ENCODE data around the gene FOXO3. TPM values are rescaled to one million over a fixed set of nuclear protein-coding genes. Genes with fewer than 3 reads are reported as not detected.
"Not testable (repeated sequence)": the region's sequence is repeated elsewhere in the genome, so short reads cannot be mapped to it uniquely, and the experiment has no call there.

Gene FOXO3
- total RNA-seq, result 1 to 10 TPM; 2.1 to 4.8 TPM

- peaks cover 0 to 8% of the 10 kb centered on the region in 2 donors for H3K36me3 Mint-ChIP-seq
- ATAC-seq (peak in 1 of 2 donors; percentile 17), DNase-seq (ENCODE audit: low spot score in 2 of 2) (peak; percentile 39 to 73)
- H3K27ac Mint-ChIP-seq, result no peak within 1 kb of the TSS
- H3K9me3 Mint-ChIP-seq, result no peaks in the 10 kb centered on the region
These were observed at the start of gene FOXO3 for GRCh38 chr6:108560463-108561308. Gene FOXO3 (plus strand): TSS chr6:108560917. CDS start chr6:108561209, 292 bp downstream.

DNA sequence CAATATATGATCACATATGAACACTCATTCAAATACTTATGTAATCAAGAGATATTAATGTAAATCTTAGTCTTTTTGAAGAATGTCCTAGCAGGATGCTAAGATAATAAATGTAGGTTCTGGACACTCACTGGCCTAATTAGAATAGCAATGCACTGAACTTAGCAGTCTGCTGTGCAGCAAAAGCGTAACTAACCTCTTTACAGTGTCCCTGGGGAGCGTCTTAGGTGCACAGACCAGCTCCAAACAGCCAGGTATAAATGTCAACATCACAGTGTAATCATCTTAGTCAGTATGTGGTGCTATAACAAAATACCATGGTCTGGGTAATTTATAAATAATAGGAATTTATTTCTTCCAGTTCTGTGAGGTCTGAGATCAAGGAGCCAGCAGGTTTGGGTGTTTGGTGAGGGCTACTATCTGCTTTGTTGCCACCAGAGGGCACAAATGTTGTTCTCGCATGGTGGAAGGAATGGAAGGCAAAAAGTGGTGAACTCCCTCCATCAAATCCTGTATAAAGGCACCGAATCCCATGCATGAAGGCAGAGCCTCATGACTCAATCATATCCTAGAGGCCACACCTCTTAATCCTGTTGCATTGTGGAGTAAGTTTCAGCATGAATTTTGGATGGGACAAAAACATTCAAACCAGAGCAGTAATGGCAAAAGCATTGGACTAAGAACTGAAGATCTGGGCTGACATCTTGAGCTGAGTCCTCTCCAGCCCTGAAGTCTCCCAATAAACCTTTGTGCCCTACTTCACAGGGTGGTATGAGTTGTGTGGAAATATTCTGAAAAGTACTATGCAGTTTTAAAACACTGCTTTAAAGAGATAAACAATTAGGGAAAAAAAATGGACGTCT, 41.8 kb upstream of the FOXO3 start:
- ATAC-seq, result no peak
- no peak for DNase-seq (ENCODE audit: low spot score in 2 of 2)
- H3K9me3 Mint-ChIP-seq, result no peaks in the 10 kb centered on the region
- H3K27ac Mint-ChIP-seq, result no peak overlapping the region
- H3K36me3 Mint-ChIP-seq, result no peaks in the 10 kb centered on the region

DNA sequence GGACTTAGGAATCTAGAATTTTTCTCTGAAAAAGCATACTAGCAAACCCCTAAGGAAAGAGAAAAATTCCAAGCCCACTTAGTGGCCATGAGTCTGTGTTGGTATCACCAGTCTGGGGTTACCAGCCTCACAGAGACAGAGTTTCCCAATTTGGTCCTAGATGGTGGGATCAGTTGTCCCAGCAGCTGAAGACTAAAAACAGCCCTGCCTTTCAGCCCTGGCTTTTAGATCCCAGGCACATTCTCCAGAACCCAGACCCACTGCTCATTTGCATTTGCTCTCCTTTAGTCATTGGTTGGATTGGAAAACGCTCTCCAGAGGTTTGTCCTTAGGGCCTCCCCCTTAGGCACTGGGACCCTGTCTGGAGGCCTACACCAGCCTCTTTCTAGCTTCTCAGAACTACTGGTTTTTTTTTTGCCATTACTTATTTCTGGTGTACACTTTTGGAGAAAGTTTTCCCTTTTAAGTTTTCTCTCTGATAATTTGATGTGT, 39.1 kb upstream of the FOXO3 start:
- DNase-seq (ENCODE audit: low spot score in 2 of 2) (no peak), ATAC-seq (no peak)
- H3K9me3 Mint-ChIP-seq, result no peaks in the 10 kb centered on the region
- no peak overlapping the region for H3K27ac Mint-ChIP-seq
- H3K36me3 Mint-ChIP-seq, result no peaks in the 10 kb centered on the region

DNA sequence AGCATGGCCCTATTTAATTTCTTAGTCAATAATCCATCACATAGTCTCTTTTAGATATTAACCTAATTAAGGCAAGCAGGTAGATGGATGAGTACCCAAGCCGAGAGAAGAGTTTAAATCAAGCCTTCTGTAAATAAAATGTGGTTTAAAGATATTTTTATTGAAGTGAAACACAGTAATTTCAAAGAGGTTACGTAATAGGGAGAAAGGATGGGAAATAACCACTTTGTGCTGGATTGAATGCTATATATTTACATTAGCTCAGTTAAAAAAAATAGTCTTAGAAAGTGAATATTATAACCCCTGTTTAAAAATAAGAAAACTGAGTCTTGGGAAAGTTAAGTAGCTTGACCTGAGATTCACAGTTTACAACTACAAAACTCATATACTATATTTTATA, 37.0 kb upstream of the FOXO3 start:
- ATAC-seq, result no peak
- Mint-ChIP-seq H3K36me3 (no peaks in the 10 kb centered on the region), H3K9me3 (no peaks in the 10 kb centered on the region), H3K27ac (no peak overlapping the region)
- DNase-seq (ENCODE audit: low spot score in 2 of 2), result no peak

DNA sequence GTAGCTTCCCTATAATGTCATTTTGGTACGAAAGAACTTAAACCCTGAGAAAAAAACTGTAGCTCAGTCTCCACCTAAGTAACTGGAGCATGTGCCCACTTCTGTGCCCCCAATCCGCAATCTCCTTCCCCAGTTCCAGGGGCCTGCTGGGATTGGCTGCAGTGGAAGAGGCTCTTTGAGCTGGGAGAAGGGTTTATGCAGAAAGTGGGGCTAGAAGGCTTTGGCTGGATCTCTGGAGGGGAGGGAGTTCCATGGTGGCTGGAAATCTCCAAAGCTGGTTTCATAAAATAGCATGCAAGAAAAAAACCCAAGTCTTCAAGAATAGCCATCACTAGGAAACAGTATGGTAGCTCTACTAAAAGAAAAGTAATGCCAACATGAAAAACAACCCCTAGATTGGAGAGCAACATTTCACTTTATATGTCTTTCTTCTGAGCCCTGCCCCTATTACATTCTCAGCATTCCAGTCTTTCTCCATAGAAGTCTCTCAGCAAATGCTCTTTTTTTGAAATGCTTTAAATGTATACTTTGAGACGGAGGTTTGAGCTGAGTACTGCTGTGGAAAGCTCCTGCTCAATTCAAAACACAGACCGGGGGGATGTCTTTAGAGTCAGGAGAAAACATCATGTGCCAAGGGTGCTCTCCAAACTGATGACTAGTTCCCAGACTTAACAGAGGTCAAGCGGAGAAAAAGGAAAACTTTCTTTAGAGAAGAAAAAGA, 36.0 kb upstream of the FOXO3 start:
- Mint-ChIP-seq H3K27ac (no peak overlapping the region), H3K9me3 (no peaks in the 10 kb centered on the region), H3K36me3 (no peaks in the 10 kb centered on the region)
- DNase-seq (ENCODE audit: low spot score in 2 of 2) (no peak), ATAC-seq (no peak)

DNA sequence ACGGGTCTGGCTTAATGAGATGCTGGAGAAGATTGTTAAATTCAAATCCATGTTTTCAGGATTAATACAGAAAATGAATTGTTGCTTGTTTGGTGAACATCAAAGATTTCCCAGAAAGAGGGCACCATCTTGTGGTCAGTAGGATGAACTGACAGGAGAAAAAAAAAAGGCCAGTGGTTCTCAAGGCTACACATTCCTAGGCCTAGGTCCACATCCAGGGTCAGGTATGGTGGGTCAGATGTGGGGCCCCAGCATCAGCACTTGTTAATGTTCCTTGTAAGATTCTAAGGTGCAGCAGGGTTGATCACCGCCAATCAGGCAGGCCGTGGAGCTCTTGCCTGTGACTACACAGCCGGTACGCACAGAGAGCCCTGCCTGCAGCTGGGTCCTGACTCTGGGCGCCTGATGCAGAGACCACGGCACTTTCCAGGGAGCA, 34.0 kb upstream of the FOXO3 start:
- DNase-seq (ENCODE audit: low spot score in 2 of 2) (no peak), ATAC-seq (no peak)
- no peaks in the 10 kb centered on the region for H3K36me3 Mint-ChIP-seq
- H3K27ac Mint-ChIP-seq, result no peak overlapping the region
- H3K9me3 Mint-ChIP-seq, result no peaks in the 10 kb centered on the region

DNA sequence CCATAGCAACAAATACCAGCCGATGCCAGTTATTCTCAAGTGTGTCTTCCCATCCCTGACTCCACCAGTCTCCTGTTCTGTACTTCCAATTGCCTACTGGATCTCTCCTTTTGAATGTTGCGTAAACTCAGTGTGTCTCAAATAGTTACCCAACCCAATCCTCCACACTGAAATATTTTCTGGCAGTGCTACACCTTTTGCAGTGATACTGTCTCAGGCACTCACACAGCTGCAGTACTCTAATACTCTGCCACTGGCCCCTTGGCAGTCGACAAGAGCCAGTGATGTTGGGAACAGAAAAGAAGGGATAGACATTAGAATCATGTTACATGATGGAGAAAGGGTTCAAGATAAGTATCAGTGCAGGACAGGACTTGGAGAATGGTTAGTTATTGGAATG, 31.8 kb upstream of the FOXO3 start:
- Mint-ChIP-seq H3K9me3 (no peaks in the 10 kb centered on the region), H3K36me3 (no peaks in the 10 kb centered on the region), H3K27ac (no peak overlapping the region)
- DNase-seq (ENCODE audit: low spot score in 2 of 2) (no peak), ATAC-seq (no peak)

GRCh38 chr6:108531332-108531731, 29.4 kb upstream of the FOXO3 start:
- H3K36me3 Mint-ChIP-seq, result no peaks in the 10 kb centered on the region
- DNase-seq (ENCODE audit: low spot score in 2 of 2) (no peak), ATAC-seq (no peak)
- H3K27ac Mint-ChIP-seq, result no peak overlapping the region
- H3K9me3 Mint-ChIP-seq, result no peaks in the 10 kb centered on the region

DNA sequence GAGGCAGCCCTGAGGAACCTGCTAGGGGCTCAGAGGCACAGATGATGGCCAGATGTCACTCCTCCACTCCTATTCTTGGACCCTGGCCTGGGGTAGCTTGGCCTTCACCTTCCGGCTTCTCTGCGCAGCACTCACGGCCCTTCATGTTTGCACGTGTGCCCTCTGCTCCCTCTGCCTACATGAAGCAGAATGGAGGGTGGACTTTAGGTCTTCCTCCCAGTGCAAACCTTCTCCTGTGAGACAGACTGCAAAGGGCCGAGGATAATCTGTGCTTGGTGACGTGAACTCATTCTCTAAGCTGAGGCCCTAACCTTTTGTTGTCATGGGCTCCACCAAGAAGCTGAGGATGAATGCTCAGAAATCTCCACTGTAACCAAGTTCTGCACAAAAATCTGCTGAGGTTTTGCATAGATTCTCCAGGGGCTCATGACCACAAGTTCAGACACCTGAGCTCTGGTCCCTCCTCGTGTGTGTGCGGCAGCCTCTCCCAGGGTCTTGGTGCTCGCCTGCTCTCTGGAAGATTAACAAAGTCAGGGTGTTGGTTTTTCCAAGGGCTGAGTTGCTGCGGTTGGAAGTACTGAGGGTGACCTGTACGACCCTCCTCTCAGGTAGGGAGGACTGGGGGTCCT, 25.5 kb upstream of the FOXO3 start:
- Mint-ChIP-seq H3K36me3 (no peaks in the 10 kb centered on the region), H3K9me3 (no peaks in the 10 kb centered on the region), H3K27ac (no peak overlapping the region)
- DNase-seq (ENCODE audit: low spot score in 2 of 2) (no peak), ATAC-seq (no peak)

- not testable (repeated sequence) for H3K9me3 Mint-ChIP-seq; DNase-seq (ENCODE audit: low spot score in 2 of 2); H3K27ac Mint-ChIP-seq; ATAC-seq; H3K36me3 Mint-ChIP-seq
These were observed 24.7 kb upstream of the FOXO3 start for GRCh38 chr6:108535920-108536535.

DNA sequence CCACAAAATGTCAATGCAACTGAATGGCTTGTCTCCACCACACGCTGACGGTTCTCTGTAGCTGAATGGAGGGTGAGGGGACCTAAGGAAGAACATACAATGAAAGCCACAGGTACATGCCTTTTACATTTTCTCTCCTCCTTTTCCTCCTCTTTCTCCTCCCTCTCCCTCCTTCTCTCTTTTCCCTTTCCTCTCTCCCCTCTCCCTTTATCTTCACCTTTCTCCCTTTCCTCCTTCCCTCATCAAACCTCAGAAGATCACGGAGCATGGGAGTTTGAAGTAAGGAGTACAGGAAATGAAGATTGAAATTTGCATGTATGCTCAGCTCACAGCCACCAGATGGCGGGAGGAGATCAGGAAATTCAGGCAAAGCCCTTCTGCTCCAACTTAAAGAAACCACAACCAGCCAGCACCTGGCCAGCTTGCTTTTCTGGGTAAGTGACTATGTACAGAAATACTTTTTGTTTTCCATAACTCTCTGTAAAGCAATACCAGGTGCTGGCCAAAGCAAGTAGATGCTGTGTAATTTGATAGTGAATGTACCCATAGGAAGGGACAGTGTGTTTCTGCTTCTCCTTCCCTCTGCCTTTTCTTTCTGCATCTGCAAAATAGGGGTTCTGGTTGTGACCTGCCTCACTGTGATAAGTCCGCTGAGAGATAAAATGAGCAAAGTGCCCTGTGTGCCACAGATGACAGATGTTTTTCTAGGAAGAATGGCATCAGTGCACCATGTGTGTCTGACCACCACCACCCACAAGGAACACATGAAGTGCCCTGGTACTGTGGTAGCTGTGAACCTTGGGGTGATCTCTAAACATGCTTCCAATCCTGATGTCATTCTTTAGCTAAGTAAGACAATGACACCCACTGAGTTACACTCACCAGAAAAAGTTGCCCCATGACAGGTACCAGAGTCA, 18.6 kb upstream of the FOXO3 start:
- H3K9me3 Mint-ChIP-seq, result no peaks in the 10 kb centered on the region
- peak; percentile 67 to 77 for ATAC-seq

DNA sequence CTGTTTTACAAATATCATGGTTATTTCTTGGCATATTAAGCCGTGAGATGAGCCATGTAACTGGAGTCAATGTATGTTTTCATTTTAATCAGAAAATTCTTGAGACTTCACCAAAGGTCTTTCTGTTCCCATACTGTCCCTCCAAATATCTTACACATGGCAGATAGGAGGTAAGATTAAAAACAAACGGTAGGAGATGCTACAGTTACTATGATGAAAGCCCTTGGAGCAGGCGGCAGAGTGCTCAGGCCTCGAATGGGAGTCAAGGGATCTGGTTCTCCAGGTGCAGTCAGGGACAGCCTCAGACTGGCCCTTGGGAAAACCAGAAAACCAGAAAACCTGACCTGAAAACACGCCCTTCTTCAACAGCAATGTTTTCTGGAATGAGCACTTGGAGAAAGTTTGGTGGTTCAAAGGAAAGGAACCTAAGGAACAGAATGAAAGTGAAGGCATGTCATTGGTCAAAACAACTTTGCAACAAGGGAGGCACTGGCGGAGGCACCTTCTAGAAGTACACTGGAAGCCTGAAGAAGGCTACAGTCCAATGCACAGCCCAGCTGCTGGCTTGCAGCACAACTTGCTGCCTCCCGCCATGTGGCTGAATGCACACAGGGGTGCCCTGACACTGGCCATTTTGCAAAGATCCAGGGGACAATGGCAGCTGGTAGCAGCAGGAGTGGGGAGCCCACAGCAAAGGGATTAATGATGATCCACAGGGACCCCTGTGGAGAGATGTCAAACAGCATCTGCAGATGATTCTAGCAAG, 17.4 kb upstream of the FOXO3 start:
- H3K27ac Mint-ChIP-seq, result no peak overlapping the region
- ATAC-seq (no peak), DNase-seq (ENCODE audit: low spot score in 2 of 2) (no peak)
- H3K36me3 Mint-ChIP-seq, result no peaks in the 10 kb centered on the region
- no peaks in the 10 kb centered on the region for H3K9me3 Mint-ChIP-seq

More for the DNA sequence above, 18.6 kb upstream of the FOXO3 start:
- Mint-ChIP-seq H3K36me3 (no peaks in the 10 kb centered on the region), H3K27ac (peak overlapping the region in 1 of 2 donors; percentile 24)
- peak in 1 of 2 donors; percentile 51 for DNase-seq (ENCODE audit: low spot score in 2 of 2)

- Mint-ChIP-seq H3K27ac (no peak overlapping the region), H3K9me3 (no peaks in the 10 kb centered on the region), H3K36me3 (no peaks in the 10 kb centered on the region)
- DNase-seq (ENCODE audit: low spot score in 2 of 2) (no peak), ATAC-seq (no peak)
These were observed 16.1 kb upstream of the FOXO3 start for GRCh38 chr6:108544606-108545005.

Data from activated naive CD4-positive, alpha-beta T cell treated with anti-CD3 and anti-CD28 coated beads, Interleukin-2, amount 50 U/mL, for 72 hours (primary cell).